SK-N-SH treated with all-trans-retinoic acid at 6 μM for 48 hours (cell line): ENCODE measurements around the gene FOLR1.

Source experiments
- ATAC-seq: fragments of 200-7000 bp; cut with Tn5 transposase; 3 replicates; pipeline ENCODE4 v1.9.1; 2020; ENCODE audit warnings: mild to moderate bottlenecking, moderate library complexity
- ARNTL ChIP-seq: fragments of 450-650 bp; formaldehyde crosslinking; IDR thresholded peaks from 2 replicates; pipeline ENCODE4 v1.5.0; 2020; ENCODE audit warnings: low read depth, mild to moderate bottlenecking, moderate library complexity, borderline replicate concordance
- BACH2 ChIP-seq: fragments of 250-450 bp; sonication (Bioruptor Pico); IDR thresholded peaks from 2 replicates; pipeline ENCODE4 v1.9.0; 2021; ENCODE audit warnings: mild to moderate bottlenecking, borderline replicate concordance
- CSDC2 ChIP-seq: fragments of 250-450 bp; sonication (Bioruptor Pico); IDR thresholded peaks from 2 replicates; pipeline ENCODE4 v1.5.0; 2020; ENCODE audit warnings: mild to moderate bottlenecking, moderate library complexity
- ESRRG ChIP-seq: fragments of 250-450 bp; sonication (Bioruptor Pico); IDR thresholded peaks from 2 replicates; pipeline ENCODE4 v1.6.1; 2021; ENCODE audit warnings: mild to moderate bottlenecking
- GLIS3 ChIP-seq: fragments of 250-450 bp; sonication (Bioruptor Pico); IDR thresholded peaks from 2 replicates; pipeline ENCODE4 v1.5.0; 2020; ENCODE audit warnings: mild to moderate bottlenecking, moderate library complexity
- ISL1 ChIP-seq: fragments of 250-450 bp; sonication (Bioruptor Pico); IDR thresholded peaks from 2 replicates; pipeline ENCODE4 v2.1.2; 2022; ENCODE audit warnings: mild to moderate bottlenecking, moderate library complexity
- OSR1 ChIP-seq: fragments of 250-450 bp; sonication (Bioruptor Pico); IDR thresholded peaks from 2 replicates; pipeline ENCODE4 v1.8.0; 2022; ENCODE audit warnings: moderate library complexity, mild to moderate bottlenecking, inconsistent platforms
- PPARA ChIP-seq: fragments of 250-450 bp; sonication (Bioruptor Pico); IDR thresholded peaks from 2 replicates; pipeline ENCODE4 v1.5.0; 2020; ENCODE audit warnings: mild to moderate bottlenecking, borderline replicate concordance
- RARB ChIP-seq: fragments of 250-450 bp; sonication (Bioruptor Pico); IDR thresholded peaks from 2 replicates; pipeline ENCODE4 v1.8.0; 2021; ENCODE audit warnings: mild to moderate bottlenecking, moderate library complexity
- SNAI2 ChIP-seq: fragments of 250-450 bp; sonication (Bioruptor Pico); IDR thresholded peaks from 2 replicates; pipeline ENCODE4 v1.5.0; 2020; ENCODE audit warnings: mild to moderate bottlenecking, moderate library complexity
- TCF4 ChIP-seq: fragments of 250-450 bp; sonication (Bioruptor Pico); IDR thresholded peaks from 2 replicates; pipeline ENCODE4 v1.8.0; 2021; ENCODE audit warnings: mild to moderate bottlenecking, moderate library complexity, borderline replicate concordance
- TOX ChIP-seq: fragments of 250-450 bp; sonication (Bioruptor Pico); IDR thresholded peaks from 2 replicates; pipeline ENCODE4 v1.8.0; 2021; ENCODE audit warnings: mild to moderate bottlenecking, moderate library complexity, borderline replicate concordance
- ZC3H10 ChIP-seq: fragments of 250-450 bp; sonication (Bioruptor Pico); IDR thresholded peaks from 2 replicates; pipeline ENCODE4 v1.5.1; 2021; ENCODE audit warnings: mild to moderate bottlenecking, moderate library complexity
- ZFP3 ChIP-seq: fragments of 250-450 bp; sonication (Bioruptor Pico); IDR thresholded peaks from 2 replicates; pipeline ENCODE4 v1.5.0; 2020; ENCODE audit warnings: mild to moderate bottlenecking, moderate library complexity
- ZFP30 ChIP-seq: fragments of 450-650 bp; formaldehyde crosslinking; IDR thresholded peaks from 2 replicates; pipeline ENCODE4 v1.5.0; 2022; ENCODE audit warnings: mild to moderate bottlenecking, moderate library complexity
- ZNF565 ChIP-seq: fragments of 450-650 bp; formaldehyde crosslinking; conservative IDR thresholded peaks from 2 replicates; pipeline ENCODE4 v1.5.0; 2020; ENCODE audit warnings: low read depth, mild to moderate bottlenecking, moderate library complexity
- ZNF8 ChIP-seq: fragments of 450-650 bp; formaldehyde crosslinking; IDR thresholded peaks from 2 replicates; pipeline ENCODE4 v1.5.0; 2020; ENCODE audit warnings: mild to moderate bottlenecking, moderate library complexity
- TF ChIP-seq, protein P1 (sequence below): fragments of 250-450 bp; sonication (Bioruptor Pico); IDR thresholded peaks from 2 replicates; pipeline ENCODE4 v1.5.0; 2020; ENCODE audit warnings: mild to moderate bottlenecking, moderate library complexity
- TF ChIP-seq, protein P2 (sequence below): fragments of 250-450 bp; sonication (Bioruptor Pico); IDR thresholded peaks from 2 replicates; pipeline ENCODE4 v1.8.0; 2021; ENCODE audit warnings: low read depth, mild to moderate bottlenecking, moderate library complexity, borderline replicate concordance
- TF ChIP-seq, protein P3 (sequence below): fragments of 250-450 bp; sonication (Bioruptor Pico); IDR thresholded peaks from 2 replicates; pipeline ENCODE4 v1.8.0; 2020; ENCODE audit warnings: mild to moderate bottlenecking, moderate library complexity, borderline replicate concordance

FOLR1 gene

DNA sequence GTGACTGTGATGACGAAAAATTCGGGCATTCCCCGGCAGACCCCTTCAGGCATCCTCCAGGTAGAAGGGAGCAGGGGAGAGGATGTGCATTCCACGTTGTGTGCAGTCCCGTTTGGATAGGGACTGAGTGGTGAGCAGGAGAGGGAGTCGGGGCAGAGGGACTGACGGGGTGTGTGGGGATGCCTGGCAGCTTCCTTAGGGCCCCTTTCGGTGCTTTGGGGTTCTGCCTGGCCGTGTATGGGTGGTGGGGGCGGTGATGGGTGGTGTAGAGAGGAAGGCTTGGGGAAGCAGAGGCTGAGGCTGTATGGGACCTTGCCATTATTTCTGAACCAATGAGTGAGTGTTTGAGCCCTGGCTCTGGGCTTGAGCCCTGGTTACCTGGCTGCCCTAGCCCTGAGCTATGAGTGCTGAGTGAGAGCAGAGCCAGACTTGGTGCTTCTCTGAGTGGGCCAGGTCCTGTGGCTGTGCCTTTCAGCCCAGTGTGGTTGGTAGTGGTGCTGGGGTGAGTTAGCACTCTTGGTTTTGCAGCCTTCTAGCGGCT, 33.5 kb downstream of the FOLR1 start (continued):
- TF ChIP-seq RARB, result no peak

DNA sequence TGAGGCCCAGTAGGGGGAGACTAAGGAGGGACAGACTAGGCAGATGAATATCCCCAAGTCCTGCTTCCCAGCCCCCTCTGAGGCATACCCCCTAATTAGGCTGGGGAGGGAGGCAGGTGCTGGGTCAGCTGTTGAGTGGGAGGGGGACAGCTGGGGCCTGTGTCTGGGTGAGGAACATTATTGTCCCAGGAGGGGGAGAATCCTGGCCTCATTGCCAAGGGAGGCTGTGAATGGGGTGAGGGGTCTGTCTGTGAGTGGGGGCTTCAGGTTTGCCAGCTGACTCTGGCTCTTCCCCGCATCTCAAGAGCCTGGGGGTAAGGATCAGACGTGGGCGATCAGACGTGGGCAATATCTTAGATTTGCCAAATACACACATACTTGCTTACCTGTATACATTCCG, 34.8 kb downstream of the FOLR1 start:
- TF ChIP-seq OSR1 (CRISPR knock-in tag), result no peak
- ATAC-seq, result no peak

- no peak for ATAC-seq
- TF ChIP-seq ZC3H10 (CRISPR knock-in tag) (no peak), BACH2 (CRISPR knock-in tag) (no peak), RARB (no peak), CSDC2 (CRISPR knock-in tag) (no peak), ZFP3 (CRISPR knock-in tag) (no peak), TCF4 (no peak), OSR1 (CRISPR knock-in tag) (no peak), PPARA (CRISPR knock-in tag) (no peak), ARNTL (CRISPR knock-in tag) (no peak), ISL1 (CRISPR knock-in tag) (no peak)
- TF ChIP-seq, all 23 proteins: peak for 0
Observed at GRCh38 chr11:72227316-72228228, 35.6 kb downstream of the FOLR1 start.

DNA sequence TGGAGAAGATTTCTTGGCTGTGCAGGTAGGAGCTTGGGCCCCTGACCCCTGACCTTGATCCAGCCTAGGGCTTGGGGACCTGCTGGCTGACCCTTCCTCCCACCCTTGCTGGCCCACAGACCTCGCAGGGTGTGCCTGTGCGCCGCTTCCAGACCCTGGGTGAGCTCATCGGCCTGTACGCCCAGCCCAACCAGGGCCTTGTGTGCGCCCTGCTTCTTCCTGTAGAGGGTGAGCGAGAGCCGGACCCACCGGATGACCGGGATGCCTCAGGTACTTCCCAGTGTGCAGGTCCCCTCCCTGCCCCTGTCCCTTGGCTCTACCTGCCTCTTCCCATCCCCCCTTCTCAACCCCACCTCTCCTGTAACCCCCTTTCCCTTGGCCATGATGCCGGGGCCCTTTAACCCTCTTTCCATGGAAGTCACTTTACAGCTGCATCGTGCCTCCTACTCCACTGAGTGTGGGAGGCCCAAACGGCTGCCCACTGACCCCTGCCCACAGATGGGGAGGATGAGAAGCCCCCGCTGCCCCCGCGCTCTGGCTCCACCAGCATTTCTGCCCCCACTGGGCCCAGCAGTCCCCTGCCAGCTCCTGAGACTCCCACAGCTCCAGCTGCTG, 36.4 kb downstream of the FOLR1 start:
- TF ChIP-seq ZFP30 (CRISPR knock-in tag) (no peak), ISL1 (CRISPR knock-in tag) (no peak), ARNTL (CRISPR knock-in tag) (no peak), BACH2 (CRISPR knock-in tag) (no peak), SNAI2 (CRISPR knock-in tag) (no peak), ZNF8 (CRISPR knock-in tag) (no peak), ZC3H10 (CRISPR knock-in tag) (no peak), ZNF565 (CRISPR knock-in tag) (no peak), ESRRG (CRISPR knock-in tag) (no peak)
- TF ChIP-seq, protein P1, sequence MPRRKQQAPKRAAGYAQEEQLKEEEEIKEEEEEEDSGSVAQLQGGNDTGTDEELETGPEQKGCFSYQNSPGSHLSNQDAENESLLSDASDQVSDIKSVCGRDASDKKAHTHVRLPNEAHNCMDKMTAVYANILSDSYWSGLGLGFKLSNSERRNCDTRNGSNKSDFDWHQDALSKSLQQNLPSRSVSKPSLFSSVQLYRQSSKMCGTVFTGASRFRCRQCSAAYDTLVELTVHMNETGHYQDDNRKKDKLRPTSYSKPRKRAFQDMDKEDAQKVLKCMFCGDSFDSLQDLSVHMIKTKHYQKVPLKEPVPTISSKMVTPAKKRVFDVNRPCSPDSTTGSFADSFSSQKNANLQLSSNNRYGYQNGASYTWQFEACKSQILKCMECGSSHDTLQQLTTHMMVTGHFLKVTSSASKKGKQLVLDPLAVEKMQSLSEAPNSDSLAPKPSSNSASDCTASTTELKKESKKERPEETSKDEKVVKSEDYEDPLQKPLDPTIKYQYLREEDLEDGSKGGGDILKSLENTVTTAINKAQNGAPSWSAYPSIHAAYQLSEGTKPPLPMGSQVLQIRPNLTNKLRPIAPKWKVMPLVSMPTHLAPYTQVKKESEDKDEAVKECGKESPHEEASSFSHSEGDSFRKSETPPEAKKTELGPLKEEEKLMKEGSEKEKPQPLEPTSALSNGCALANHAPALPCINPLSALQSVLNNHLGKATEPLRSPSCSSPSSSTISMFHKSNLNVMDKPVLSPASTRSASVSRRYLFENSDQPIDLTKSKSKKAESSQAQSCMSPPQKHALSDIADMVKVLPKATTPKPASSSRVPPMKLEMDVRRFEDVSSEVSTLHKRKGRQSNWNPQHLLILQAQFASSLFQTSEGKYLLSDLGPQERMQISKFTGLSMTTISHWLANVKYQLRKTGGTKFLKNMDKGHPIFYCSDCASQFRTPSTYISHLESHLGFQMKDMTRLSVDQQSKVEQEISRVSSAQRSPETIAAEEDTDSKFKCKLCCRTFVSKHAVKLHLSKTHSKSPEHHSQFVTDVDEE (CRISPR knock-in tag), result no peak
- TF ChIP-seq, protein P2, sequence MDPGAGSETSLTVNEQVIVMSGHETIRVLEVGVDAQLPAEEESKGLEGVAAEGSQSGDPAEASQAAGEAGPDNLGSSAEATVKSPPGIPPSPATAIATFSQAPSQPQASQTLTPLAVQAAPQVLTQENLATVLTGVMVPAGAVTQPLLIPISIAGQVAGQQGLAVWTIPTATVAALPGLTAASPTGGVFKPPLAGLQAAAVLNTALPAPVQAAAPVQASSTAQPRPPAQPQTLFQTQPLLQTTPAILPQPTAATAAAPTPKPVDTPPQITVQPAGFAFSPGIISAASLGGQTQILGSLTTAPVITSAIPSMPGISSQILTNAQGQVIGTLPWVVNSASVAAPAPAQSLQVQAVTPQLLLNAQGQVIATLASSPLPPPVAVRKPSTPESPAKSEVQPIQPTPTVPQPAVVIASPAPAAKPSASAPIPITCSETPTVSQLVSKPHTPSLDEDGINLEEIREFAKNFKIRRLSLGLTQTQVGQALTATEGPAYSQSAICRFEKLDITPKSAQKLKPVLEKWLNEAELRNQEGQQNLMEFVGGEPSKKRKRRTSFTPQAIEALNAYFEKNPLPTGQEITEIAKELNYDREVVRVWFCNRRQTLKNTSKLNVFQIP, result no peak
- TF ChIP-seq, protein P3, sequence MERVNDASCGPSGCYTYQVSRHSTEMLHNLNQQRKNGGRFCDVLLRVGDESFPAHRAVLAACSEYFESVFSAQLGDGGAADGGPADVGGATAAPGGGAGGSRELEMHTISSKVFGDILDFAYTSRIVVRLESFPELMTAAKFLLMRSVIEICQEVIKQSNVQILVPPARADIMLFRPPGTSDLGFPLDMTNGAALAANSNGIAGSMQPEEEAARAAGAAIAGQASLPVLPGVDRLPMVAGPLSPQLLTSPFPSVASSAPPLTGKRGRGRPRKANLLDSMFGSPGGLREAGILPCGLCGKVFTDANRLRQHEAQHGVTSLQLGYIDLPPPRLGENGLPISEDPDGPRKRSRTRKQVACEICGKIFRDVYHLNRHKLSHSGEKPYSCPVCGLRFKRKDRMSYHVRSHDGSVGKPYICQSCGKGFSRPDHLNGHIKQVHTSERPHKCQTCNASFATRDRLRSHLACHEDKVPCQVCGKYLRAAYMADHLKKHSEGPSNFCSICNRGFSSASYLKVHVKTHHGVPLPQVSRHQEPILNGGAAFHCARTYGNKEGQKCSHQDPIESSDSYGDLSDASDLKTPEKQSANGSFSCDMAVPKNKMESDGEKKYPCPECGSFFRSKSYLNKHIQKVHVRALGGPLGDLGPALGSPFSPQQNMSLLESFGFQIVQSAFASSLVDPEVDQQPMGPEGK, result no peak
- no peak for ATAC-seq

GRCh38 chr11:72228844-72229231, 36.9 kb downstream of the FOLR1 start:
- ATAC-seq, result no peak
- TF ChIP-seq OSR1 (CRISPR knock-in tag) (no peak), GLIS3 (CRISPR knock-in tag) (no peak), TOX (no peak), ZFP3 (CRISPR knock-in tag) (no peak), ARNTL (CRISPR knock-in tag) (no peak), CSDC2 (CRISPR knock-in tag) (no peak), ZNF565 (CRISPR knock-in tag) (no peak)
- TF ChIP-seq, protein P2, result no peak
